HPDE6-E6E7 (cell line): Measurements from ENCODE around the gene ITGB1BP2.
"Not testable (repeated sequence)": the region's sequence is repeated elsewhere in the genome, so short reads cannot be mapped to it uniquely, and the experiment has no call there.

Experiments used
- DNase-seq: peaks from one replicate; pipeline ENCODE4 v3.0.0; 2011; ENCODE audit warnings: missing footprints; ENCODE audit errors: extremely low spot score

ITGB1BP2 gene

DNA sequence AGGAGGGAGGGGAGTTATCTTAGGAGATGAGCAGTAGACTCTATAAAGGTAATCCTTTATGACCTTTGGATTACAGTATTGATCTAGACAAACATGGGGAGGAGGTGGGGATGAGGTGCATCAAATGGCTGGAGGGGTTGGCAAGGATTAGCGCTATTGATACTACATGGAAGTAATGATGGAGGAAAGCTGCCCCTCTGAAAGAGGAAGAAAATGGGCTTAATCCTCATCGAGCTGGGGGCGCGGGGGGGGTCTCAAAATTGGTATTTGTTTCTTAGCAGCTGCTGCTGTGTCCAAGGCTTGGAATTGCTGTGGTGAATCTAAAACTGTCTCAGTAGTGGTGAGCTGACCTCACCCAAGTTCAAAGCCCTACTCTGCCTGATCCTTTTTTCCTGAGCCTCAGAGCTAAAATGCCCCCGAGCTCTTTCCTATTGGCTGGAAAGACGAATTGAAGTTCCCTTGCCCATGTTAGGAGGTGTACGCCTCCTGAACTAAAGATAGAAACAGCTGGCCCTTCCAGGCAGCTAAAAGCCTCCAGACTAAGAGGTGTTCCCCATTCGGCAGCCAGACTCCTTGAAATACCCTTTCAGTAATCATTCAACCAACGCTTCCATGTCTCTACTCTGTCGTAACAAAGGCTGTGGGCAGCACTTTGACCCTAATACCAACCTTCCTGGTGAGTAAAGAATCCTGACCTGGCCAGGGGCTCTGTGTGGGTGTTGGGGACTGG is at the start of gene ITGB1BP2:
Gene ITGB1BP2 (plus strand): TSS at position 556 of the 730 bp plus-strand sequence. CDS start 57 bp downstream, at position 613.
- DNase-seq, result no peak

DNA sequence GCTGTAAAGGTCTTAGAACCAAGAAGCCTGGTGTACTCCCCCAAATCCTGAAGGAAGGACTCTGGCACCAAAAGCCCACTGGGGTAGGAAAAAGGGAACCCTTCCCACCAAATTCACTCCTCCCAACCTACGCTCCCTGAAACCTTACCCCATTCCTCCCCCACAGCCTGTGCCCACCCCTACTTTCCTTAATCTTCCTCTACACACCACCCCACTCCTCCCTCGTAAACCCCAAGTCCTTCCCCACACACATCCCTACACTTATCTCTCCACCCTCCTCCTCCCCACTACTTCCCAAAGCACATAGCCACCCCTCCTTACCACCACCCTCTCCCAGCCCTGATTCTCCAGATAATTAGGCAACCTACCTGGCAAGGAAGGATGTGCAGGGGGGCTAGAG is 49.3 kb upstream of the ITGB1BP2 start:
- no peak for DNase-seq

DNA sequence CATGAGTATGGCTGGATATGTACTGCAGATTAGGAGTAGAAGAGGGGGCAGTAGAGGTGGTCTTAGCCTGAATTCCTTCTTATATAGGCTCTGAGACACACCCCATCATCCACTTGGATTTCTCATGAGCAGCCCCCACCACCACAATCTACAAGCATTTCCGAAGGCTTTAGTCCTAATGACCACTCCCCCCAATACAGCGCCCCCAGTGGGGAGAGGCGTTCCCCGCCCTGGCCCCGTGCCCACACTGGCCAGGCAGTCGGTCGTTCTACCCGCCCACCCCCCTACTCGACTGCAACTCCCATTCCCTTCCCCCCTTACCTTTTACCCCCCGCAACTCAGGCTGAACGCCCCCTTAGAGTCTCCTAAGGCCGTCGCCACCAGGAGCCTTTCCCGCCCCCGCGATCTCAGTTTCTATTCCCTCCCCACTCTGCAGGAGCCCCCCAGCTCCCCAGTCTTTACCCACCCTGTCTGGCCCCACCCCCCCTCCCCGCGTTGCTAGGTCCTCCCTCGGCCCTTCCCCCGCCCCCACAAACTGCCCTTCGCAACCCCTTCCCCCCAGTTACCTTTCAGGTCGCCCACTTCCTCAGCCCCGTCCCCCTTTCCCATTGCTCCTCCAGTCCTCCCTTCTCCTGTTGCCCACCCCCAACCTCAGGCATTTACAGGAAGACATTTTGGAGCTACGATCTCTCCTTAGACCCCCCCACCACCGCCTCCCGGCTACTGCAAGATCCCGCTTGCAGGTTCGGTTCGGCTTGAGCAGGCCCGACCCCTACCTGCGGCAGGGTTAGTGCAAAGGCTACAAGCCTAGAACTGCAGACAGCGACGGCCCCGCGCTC is 48.1 kb upstream of the ITGB1BP2 start:
- DNase-seq, result no peak

DNA sequence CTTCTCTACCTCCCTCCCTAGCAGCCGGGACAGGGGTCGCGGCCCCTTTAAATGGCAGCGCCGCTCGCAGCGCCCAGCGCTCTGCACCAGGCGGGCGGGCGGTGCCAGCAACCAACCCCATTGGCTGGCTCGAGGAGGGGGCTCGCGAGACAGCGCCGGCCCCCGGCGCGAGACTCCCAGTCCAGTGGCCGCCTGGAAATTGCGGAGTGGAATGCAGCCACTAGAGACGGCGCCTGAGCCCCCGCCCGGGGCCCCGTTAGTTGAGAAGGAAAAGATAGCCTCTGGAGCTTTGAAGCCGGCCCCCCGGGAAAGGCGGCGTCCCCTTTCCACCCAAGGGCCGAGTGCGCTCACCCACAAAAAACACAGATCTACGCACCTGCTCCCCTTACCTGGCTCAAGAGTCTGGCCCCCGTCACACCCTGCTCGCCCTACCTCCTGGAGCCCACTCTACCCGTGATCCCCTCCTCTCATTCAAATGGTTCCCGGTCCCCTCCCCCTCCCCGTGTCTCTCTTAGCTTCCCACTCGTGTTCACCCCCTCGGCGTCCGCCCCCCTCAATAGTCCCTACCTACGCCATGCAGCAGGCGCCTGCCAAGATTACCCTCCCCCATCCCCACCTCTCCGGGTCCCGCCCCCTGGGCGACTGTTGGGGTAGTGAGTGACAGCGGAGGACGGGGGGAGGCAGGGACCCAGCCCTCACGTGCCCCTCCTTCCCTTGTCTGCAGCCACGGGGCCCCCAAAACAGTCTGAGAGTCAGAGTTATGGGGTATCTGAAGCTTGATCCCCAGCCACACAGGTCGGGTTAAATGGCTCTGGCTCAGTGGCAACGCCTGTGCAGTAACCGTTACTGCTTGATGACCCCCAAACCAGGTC is 47.2 kb upstream of the ITGB1BP2 start, which contains the start of gene ZMYM3:
Gene ZMYM3 (minus strand): TSS at position 49 of the 872 bp plus-strand sequence. CDS start 885 bp downstream, outside the sequence.
- peak; percentile 62 for DNase-seq

DNA sequence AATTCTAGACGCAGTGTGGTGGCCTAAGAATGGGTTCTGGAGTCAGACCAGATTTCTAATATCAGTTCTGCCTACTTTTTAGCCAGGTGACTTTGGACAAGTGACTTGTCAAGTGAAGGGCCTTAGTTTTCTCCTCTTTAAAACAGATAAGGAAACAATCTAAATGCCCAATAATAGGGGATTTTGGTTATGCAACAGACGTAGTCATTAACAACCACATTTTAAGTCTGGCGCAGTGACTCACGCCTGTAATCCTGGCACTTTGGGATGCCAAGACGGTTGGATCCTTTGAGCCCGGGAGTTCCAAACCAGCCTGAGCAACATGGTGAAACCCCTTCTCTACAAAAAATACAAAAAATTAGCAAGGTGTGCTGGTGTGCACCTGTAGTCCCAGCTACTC is 45.5 kb upstream of the ITGB1BP2 start:
- no peak for DNase-seq

DNA sequence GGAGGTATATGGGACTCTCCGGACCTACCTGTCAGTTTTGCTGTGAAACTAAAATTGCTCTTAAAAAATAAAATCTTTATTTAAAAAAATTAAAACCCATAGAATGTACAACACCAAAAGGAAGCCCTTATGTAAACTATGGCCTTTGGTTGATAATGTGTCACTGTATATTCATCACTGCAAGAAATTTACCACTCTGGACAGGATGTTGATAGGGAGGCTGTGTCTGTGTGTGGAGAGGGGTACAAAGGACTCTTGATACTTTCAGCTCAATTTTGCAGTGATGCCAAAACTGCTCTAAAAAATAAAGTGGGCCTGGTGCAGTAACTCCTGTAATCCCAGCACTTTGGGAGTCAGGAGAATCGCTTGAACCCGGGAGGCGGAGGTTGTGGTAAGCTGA is 44.7 kb upstream of the ITGB1BP2 start:
- DNase-seq, result no peak

DNA sequence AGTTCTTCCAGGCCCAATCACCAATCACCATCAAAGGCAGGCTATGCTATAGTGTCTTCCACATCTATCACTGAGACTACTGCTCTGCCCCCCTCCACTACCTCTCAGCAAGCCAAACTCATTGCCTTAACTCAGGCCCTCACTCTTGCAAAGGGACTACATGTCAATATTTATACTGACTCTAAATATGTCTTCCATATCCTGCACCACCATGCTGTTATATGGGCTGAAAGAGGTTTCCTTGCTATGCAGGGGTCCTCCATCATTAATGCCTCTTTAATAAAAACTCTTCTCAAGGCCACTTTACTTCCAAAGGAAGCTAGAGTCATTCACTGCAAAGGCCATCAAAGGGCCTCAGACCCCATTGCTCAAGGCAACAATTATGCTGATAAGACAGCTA is 32.9 kb upstream of the ITGB1BP2 start:
- DNase-seq, result not testable (repeated sequence)

DNA sequence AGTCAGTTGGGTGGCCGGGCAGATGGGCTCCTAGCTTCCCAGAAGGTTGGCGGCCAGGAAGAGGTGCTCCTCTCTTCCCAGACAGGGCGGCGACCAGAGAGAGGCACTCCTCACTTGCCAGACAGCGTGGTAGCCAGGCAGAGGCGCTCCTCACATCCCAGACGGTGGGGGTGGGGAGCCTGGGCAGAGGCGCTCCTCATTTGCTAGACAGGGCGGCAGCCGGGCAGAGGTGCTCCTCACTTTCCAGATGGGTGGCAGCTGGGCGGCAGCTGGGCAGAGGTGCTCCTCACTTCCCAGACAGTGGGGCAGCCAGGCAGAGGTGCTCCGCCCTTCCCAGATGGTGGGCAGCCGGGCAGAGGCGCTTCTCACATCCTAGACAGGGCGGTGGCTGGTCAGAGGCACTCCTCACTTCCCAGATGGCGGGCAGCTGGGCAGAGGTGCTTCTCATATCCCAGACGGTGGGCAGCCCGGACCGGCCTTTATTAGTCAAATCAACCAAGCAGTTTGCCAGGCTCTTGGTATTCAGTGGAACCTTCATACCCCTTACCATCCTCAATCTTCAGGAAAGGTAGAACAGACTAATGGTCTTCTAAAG is 31.7 kb upstream of the ITGB1BP2 start:
- no peak for DNase-seq

DNA sequence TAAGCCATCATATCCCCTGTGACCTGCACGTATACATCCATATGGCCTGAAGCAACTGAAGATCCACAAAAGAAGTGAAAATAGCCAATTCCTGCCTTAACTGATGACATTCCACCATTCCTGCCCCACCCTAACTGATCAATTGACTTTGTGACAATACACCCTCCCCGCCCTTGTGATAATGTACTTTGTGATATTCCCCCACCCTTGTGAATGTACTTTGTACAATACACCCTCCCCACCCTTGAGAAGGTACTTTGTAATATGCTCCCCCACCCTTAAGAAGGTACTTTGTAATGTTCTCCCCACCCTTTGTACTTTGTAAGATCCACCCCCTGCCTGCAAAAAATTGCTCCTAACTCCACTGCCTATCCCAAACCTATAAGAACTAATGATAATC is 29.2 kb upstream of the ITGB1BP2 start:
- not testable (repeated sequence) for DNase-seq

DNA sequence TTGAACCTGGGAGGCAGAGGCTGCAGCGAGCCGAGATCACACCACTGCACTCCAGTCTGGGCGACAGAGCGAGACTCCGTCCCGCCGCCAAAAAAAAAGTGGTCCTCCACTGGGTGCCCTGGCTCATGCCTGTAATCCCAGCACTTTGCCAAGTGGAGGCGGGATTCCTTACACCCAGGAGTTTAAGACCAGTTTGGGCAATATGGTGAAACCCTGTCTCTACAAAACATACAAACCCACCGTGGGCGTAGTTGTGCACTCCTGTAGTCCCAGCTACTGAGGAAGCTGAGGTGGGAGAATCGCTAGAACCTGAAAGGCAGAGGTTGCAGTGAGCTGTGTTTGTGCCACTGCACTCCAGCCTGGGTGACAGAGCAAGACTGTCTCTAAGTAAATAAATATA is 20.2 kb upstream of the ITGB1BP2 start:
- not testable (repeated sequence) for DNase-seq

DNA sequence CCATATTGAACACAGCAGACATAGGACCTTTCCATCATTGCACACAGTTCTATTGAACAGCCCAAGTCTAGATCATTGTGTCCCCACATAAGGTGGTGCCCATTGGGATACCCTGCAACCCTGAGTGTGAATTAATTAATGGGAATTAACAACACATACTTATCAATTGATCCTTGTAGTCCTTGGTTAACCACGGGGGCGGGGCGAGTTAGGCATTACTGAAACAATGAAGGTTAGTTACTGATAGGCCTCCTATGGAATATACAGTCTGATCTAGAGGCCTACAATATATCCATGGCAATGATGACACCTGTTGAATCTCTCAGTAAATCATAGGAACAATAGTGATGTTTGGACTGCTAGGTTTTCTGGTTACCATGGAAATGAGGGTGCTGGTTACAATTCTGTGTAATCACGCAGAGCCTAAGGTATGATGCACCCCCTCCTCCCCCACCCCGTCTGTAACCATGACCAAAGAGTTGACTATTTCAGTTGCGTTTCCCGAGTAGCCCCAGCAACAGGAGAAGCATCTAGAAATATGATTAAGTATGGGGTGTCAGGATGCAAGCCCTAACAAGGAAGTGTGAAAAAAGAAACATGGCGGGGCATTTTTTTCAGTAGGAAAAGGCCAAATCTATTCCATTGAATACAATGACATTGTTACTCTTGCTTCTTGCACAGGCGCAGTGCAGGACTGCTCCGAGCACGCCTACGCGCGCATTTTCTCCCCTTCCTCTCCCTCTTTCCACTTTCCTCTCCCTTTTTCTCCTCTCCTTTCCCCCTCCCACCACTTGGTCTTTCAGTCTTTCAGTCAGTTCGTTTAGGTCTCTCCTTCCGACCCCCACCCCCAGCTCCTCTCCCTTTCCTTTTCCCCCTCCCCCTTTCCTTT is 18.8 kb upstream of the ITGB1BP2 start:
- no peak for DNase-seq

DNA sequence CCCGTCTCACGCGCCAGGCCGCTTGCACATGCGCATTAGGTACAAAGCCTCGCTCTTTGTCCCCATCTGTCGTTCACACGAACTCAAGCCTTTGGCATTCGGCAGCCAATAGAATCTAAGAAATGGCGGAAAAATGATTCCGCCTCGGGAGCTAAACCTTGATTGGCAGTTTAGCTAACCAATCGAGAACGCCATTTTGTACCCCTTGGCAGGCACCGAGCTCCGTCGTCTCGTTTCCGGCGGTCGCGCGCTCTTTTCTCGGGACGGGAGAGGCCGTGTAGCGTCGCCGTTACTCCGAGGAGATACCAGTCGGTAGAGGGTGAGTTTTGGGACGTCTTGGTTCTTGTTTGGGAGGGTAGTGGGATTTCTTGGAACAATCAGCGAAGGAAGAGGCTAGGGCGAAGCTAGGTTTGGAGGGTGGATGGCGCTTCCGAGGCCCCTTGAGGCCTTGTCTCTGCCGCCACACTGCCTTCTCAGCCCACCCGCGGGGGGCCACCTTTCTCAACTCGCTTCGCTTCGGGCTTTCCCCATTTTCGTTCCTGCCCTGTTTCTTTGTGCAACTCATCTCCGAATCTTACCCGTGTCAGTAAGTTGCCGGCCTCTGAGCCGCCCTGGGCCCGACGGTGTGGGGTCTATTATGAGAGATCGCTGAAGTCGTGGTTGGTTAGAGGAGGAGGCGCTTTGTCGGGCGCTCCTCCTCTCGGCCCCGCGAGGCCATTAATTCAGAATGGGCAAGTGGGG is 18.0 kb upstream of the ITGB1BP2 start, which contains the start of gene NONO:
Gene NONO (plus strand): TSS at position 233 of the 741 bp plus-strand sequence. CDS start 7,003 bp downstream, outside the sequence.
- DNase-seq, result peak; percentile 81

DNA sequence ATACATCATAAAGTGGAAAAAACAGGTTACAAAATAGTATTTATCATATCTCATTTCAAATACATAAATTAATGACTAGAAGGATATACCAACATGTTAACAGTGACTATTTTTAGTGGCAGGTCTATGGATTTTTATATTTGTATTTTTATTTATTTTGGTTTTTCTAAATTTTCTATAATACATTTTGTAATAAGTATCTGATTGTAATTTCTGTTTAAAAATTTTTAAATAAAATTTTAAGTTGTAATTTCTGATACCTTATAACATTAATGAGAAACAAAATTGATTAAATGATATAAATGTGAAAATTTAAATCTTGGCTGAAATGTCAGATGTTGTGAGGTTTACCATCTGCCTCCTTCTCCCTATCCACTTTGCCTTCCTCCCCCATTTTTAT is 15.6 kb upstream of the ITGB1BP2 start:
- DNase-seq, result no peak

DNA sequence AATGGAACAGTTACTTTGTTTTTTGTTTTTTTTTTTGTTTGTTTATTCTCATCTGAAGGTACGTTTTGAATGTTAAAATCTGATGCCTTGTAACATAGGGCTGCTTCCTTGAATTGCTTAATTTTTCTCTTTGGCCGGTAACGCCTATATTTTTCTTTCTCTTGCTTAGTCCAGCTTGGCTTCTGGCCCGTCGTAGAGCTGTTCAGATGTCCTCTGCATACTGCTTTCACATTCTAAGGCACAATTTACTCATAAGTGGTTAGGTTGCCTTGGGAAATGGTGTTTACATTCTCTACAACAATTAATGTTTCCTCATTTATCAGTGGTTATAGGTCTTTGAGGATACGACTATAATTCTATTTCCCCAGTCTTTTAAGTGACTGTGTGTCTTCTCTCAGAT is 10.2 kb upstream of the ITGB1BP2 start:
- no peak for DNase-seq

DNA sequence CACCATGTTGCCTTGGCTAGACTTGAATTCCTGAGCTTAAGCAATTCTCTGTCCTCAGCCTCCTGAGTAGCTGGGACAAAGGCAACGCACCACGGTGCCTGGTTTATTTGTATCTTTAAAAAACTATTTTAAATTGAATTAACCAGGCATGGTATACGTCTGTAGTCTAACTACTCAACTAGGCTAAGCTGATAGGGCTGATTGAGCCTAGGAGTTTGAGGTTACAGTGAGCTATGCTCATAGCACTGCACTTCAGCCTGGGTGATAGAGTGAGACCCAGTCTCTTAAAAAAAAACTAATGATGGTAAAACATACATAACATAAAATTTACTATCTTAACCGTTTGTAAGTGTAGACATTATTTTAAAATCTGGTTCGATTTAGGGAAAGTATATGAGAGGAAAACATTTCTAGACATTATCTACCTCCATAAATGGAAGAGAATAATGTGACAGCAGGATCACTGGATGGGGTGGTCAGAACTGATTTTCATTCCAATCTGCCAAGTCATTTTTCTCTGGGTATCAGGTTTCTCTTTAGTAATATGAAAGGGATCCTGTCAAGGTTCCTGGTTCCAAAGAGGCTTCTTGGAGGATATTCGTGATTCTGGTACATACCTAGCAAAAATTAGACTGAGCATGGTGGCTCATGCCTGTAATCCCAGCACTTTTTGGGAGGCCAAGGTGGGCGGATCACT is 8.7 kb upstream of the ITGB1BP2 start:
- no peak for DNase-seq

DNA sequence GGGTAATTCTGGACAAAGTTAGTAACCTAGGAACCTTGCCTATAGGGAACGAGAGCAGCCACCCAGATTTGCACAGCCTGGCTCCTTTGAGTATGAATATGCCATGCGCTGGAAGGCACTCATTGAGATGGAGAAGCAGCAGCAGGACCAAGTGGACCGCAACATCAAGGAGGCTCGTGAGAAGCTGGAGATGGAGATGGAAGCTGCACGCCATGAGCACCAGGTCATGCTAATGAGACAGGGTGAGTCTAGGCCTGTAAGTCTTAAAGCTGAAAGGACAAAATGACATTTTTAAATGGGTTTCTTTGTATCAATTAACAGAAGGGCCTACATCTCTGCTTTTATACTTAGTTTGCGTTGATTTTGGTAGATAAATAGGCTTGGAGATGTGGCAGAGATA is 4.7 kb upstream of the ITGB1BP2 start:
- DNase-seq, result no peak

DNA sequence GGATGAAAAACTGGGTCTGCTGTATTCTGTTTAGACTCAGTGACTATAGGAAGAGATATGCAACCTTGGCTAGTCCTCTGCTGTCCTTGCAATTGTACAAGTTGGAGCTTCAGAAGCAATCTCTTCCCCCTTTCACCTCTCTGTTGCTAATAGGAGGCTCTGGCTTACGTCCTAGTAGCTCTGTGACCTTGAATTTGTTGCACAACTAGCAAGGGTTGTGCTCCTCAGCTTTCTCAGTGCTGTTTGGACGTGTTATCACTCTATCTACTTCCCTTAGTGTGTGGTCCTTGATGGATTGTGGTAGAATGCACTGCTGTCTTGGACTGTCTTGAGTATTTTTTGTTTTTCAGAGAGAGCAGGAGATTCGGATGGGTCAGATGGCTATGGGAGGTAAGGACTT is 3.4 kb upstream of the ITGB1BP2 start:
- DNase-seq, result no peak

DNA sequence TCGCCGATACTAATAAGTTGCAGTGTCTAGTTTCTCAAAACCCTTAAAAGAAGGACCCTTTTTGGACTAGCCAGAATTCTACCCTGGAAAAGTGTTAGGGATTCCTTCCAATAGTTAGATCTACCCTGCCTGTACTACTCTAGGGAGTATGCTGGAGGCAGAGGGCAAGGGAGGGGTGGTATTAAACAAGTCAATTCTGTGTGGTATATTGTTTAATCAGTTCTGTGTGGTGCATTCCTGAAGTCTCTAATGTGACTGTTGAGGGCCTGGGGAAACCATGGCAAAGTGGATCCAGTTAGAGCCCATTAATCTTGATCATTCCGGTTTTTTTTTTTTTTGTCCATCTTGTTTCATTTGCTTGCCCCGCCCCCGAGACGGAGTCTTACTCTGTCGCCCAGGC is 1.5 kb upstream of the ITGB1BP2 start:
- not testable (repeated sequence) for DNase-seq

DNA sequence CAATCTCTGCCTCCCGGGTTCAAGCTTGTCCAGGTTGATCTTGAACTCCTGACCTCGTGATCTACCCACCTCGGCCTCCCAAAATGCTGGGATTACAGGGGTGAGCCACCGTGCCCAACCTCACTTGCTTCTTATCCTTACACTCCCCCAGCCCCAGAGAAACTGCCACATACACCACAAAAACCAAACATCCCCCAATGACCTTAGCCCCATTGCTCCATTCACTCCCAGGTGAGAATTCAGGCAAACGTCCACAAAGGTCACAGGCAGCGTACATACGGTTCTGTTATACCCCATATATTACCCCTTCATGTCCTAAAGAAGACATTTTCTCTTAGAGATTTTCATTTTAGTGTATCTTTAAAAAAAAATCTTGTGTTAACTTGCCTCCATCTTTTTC is 1.1 kb upstream of the ITGB1BP2 start:
- DNase-seq, result not testable (repeated sequence)
